GM12873 (cell line): Measurements from ENCODE around the gene STARD5.

ENCODE experiments used
- CTCF ChIP-seq: IDR thresholded peaks from 2 replicates; pipeline ENCODE4 v1.5.1; 2012; ENCODE audit warnings: low read depth, mild to moderate bottlenecking, moderate library complexity, low read length, control low read depth; ENCODE audit not compliant: insufficient read depth; ENCODE audit errors: missing control alignments

STARD5 gene

GRCh38 chr15:81270781-81271491 is 53.0 kb downstream of the STARD5 start:
- TF ChIP-seq CTCF, result no peak

- no peak for TF ChIP-seq CTCF
Measured at GRCh38 chr15:81270188-81270587, 53.8 kb downstream of the STARD5 start.

GRCh38 chr15:81268881-81269601 is 54.9 kb downstream of the STARD5 start:
- no peak for TF ChIP-seq CTCF

GRCh38 chr15:81268340-81268739 is 55.6 kb downstream of the STARD5 start:
- TF ChIP-seq CTCF, result no peak

- peak; percentile 98 for TF ChIP-seq CTCF
Measured at GRCh38 chr15:81265944-81266775, 57.8 kb downstream of the STARD5 start.

- TF ChIP-seq CTCF, result no peak
Measured at GRCh38 chr15:81265256-81265943, 58.5 kb downstream of the STARD5 start.
